GM12878 (cell line): Measurements from ENCODE around the gene C19orf47. TPM values are rescaled to one million over a fixed set of nuclear protein-coding genes. Genes with fewer than 3 reads are reported as not detected.

Experiments
- ATAC-seq: fragments of 200-7000 bp; cut with Tn5 transposase; 3 replicates; pipeline ENCODE4 v1.9.1; 2020; ENCODE audit warnings: mild to moderate bottlenecking, moderate library complexity
- BruUV-seq: library from RNA; stranded (reverse); fragments of 400-500 nt; replicated peaks from 2 replicates; lab custom pipeline; 2021; lab: Mats Ljungman, UMichigan
- CTCF ChIA-PET: fragments of 300-600 bp; sonication (Branson Sonifier 250); formaldehyde crosslinking; extraction: SDS; loops from one replicate; lab custom pipeline; 2021; ENCODE audit warnings: inconsistent platforms; lab: Yijun Ruan, JAX
- POLR2A ChIA-PET: fragments of 350-600 bp; formaldehyde crosslinking; extraction: SDS; loops from one replicate; lab custom pipeline; 2021; ENCODE audit warnings: inconsistent platforms; lab: Charles Lee
- RAD21 ChIA-PET: fragments of 300-600 bp; sonication (Branson Sonifier 250); formaldehyde crosslinking; loops from one replicate; lab custom pipeline; 2023; ENCODE audit warnings: antibody characterized with exemption; ENCODE audit not compliant: unreplicated experiment; lab: Charles Lee
- SMC1A ChIA-PET: fragments of 300-600 bp; sonication (Branson Sonifier 250); formaldehyde crosslinking; loops from one replicate; lab custom pipeline; 2023; ENCODE audit not compliant: unreplicated experiment, uncharacterized antibody; lab: Charles Lee
- DNase-seq: peaks from one replicate; pipeline ENCODE4 v3.0.0-alpha.2; 2011; ENCODE audit warnings: low read depth, low spot score
- FAIRE-seq: peaks from 3 replicates; lab custom pipeline; 2011; peaks lifted over from hg19 to GRCh38; lab: Jason Lieb, UNC
- H2AFZ ChIP-seq: 2 replicates; pipeline ENCODE4 v1.6.0; 2011; ENCODE audit warnings: low read depth, low read length, control low read depth; ENCODE audit not compliant: control insufficient read depth
- H3K27ac ChIP-seq: 2 replicates; pipeline ENCODE4 v1.5.1; 2011; ENCODE audit warnings: control low read depth; ENCODE audit not compliant: control insufficient read depth, insufficient read depth
- H3K27me3 ChIP-seq, 2 experiments: replicated peaks in 1 of 2; 2 replicates each; pipeline versions ENCODE4 v1.6.0 to v1.6.1; 2011; ENCODE audit warnings: low read length in 1 of 2; ENCODE audit not compliant: control insufficient read depth in 2 of 2, insufficient read depth in 2 of 2
- H3K36me3 ChIP-seq, 2 experiments: 2 replicates each; pipeline ENCODE4 v1.5.1; 2011; ENCODE audit warnings: low read length in 1 of 2; ENCODE audit not compliant: control insufficient read depth in 2 of 2, insufficient read depth in 2 of 2
- H3K4me1 ChIP-seq: 2 replicates; pipeline ENCODE4 v1.6.1; 2011; ENCODE audit warnings: mild to moderate bottlenecking, low read length, moderate library complexity, mixed read lengths; ENCODE audit not compliant: control insufficient read depth, insufficient read depth
- H3K4me2 ChIP-seq: 2 replicates; pipeline ENCODE4 v1.6.0; 2011; ENCODE audit warnings: control low read depth; ENCODE audit not compliant: control insufficient read depth, insufficient read depth
- H3K4me3 ChIP-seq: fragments of 200-600 bp; sonication (generic); 2 replicates; pipeline ENCODE4 v1.5.1; 2016
- H3K79me2 ChIP-seq: 2 replicates; pipeline ENCODE4 v1.6.0; 2011; ENCODE audit warnings: low read length; ENCODE audit not compliant: control insufficient read depth, insufficient read depth
- H3K9ac ChIP-seq: 2 replicates; pipeline ENCODE4 v1.8.0; 2011; ENCODE audit warnings: low read length, control low read depth, mixed read lengths; ENCODE audit not compliant: control insufficient read depth, insufficient read depth
- H3K9me3 ChIP-seq: replicated peaks from 3 replicates; pipeline ENCODE4 v1.5.1; 2011; ENCODE audit warnings: mild to moderate bottlenecking, low read length; ENCODE audit not compliant: control insufficient read depth, insufficient read depth
- H4K20me1 ChIP-seq: 2 replicates; pipeline ENCODE4 v1.6.0; 2011; ENCODE audit not compliant: control insufficient read depth, insufficient read depth
- ATF3 ChIP-seq: IDR thresholded peaks from 2 replicates; pipeline ENCODE4 v1.6.1; 2011; ENCODE audit warnings: low read depth, mild to moderate bottlenecking, low read length, moderate library complexity, borderline replicate concordance; ENCODE audit errors: extremely low read depth
- BCL3 ChIP-seq: IDR thresholded peaks from 2 replicates; pipeline ENCODE4 v1.6.1; 2011; ENCODE audit warnings: borderline replicate concordance, low read depth, mild to moderate bottlenecking, moderate library complexity, low read length; ENCODE audit not compliant: insufficient read depth, poor library complexity, severe bottlenecking
- BHLHE40 ChIP-seq, 2 experiments: fragments of 450-650 bp in 1 of 2; IDR thresholded peaks; 2 replicates each; pipeline ENCODE4 v1.6.1; 2011 to 2017; ENCODE audit warnings: low read depth in 2 of 2, borderline replicate concordance in 1 of 2, improper control_type of control experiment in 1 of 2, low read length in 1 of 2, mild to moderate bottlenecking in 1 of 2
- FOXK2 ChIP-seq: fragments of 450-650 bp; IDR thresholded peaks from 2 replicates; pipeline ENCODE4 v1.6.1; 2017; ENCODE audit warnings: mild to moderate bottlenecking, moderate library complexity
- KAT2A ChIP-seq: conservative IDR thresholded peaks from 2 replicates; pipeline ENCODE4 v1.6.1; 2011; ENCODE audit warnings: low read depth, low read length; ENCODE audit not compliant: control insufficient read depth
- MTA2 ChIP-seq: fragments of 450-650 bp; IDR thresholded peaks from 2 replicates; pipeline ENCODE4 v1.6.1; 2016; ENCODE audit warnings: low read depth, mild to moderate bottlenecking, moderate library complexity
- RAD21 ChIP-seq: IDR thresholded peaks from 2 replicates; pipeline ENCODE4 v1.6.1; 2011; ENCODE audit warnings: mild to moderate bottlenecking, low read depth, low read length, moderate library complexity; ENCODE audit not compliant: insufficient read depth
- ZZZ3 ChIP-seq: IDR thresholded peaks from 2 replicates; pipeline ENCODE4 v1.6.1; 2011; ENCODE audit warnings: low read depth; ENCODE audit not compliant: control insufficient read depth, insufficient read length
- WGBS: methylation state at CpG from one replicate; pipeline ENCODE4 v1.1.6; 2016; ENCODE audit warnings: low lambda C conversion rate; ENCODE audit not compliant: insufficient replicate concordance, insufficient coverage; ENCODE audit errors: missing lambda C conversion rate; 5-methylcytosine and 5-hydroxymethylcytosine counted together
- in situ Hi-C: fragments of 300-500 bp; cut with MboI; formaldehyde crosslinking; loops from 9 replicates; pipeline ENCODE4 v1.14.3; 2018; ENCODE audit warnings: mixed read lengths
- intact Hi-C: fragments of 100-400 bp; cut with micrococcal nuclease; formaldehyde crosslinking; loops from one replicate; pipeline ENCODE4 v1.14.2; 2022; ENCODE audit not compliant: unreplicated experiment
- polyA plus RNA-seq, 11 experiments: library from polyadenylated mRNA; depleted of rRNA in 4 of 11; unstranded in 6 of 11; stranded (reverse) in 5 of 11; fragments of >200 nt; fragmentation: Nextera tagmentation in 4 of 11; fragmentation: Illumina TruSeq in 1 of 11; extraction: Ambion mirVana in 4 of 11; extraction: Trizol in 1 of 11; gene quantifications; 1 replicate in 1 of 11; 2 replicates in 10 of 11; pipeline versions ENCODE4 v1.2.1 to v1.2.3, GENCODE V29; 2011 to 2016; ENCODE audit warnings: inconsistent platforms in 2 of 11, missing spikeins in 2 of 11, low read depth in 1 of 11
- total RNA-seq, 4 experiments: library from RNA; depleted of rRNA in 3 of 4; stranded (reverse); fragments of >200 nt in 3 of 4; fragmentation: Illumina TruSeq in 1 of 4; extraction: Trizol in 1 of 4; gene quantifications; 2 replicates each; pipeline versions ENCODE4 v1.2.1 to v1.2.3, GENCODE V29; 2013 to 2021
- TF ChIP-seq, protein P1 (sequence below): fragments of 450-650 bp; IDR thresholded peaks from 2 replicates; pipeline ENCODE4 v1.6.1; 2014; ENCODE audit warnings: mild to moderate bottlenecking
- TF ChIP-seq, protein P2 (sequence below): fragments of 450-650 bp; IDR thresholded peaks from 2 replicates; pipeline ENCODE4 v1.6.1; 2018; ENCODE audit warnings: mild to moderate bottlenecking, low read depth, moderate library complexity; ENCODE audit not compliant: partially characterized antibody
- TF ChIP-seq, protein P3 (sequence below): IDR thresholded peaks from 2 replicates; pipeline ENCODE4 v1.6.1; 2012; ENCODE audit warnings: low read depth, low read length, improper control_type of control experiment

The C19orf47 gene
- total and polyA plus RNA-seq, 10 of the 15 experiments (the other 5 are each of a cell fraction or from before 2014, with no cell fraction given): 0.11 to 29.1 (median 20.2) TPM

- no peak overlapping the region for H3K4me3 ChIP-seq
- H3K79me2 ChIP-seq: no peaks in the 10 kb centered on the region
- no peaks in the 10 kb centered on the region; a peak in 1 of 4 replicates for H3K36me3 ChIP-seq
- ChIA-PET RAD21 (no interaction called here), POLR2A (no interaction called here), SMC1A (no interaction called here), CTCF (no interaction called here)
- H3K27ac ChIP-seq: no peak overlapping the region
- TF ChIP-seq KAT2A (no peak), BCL3 (no peak), ATF3 (no peak), BHLHE40 (IDR thresholded peaks at IDR 0.05; ENCODE audit: borderline replicate concordance in 1 of 2, low read depth in 2 of 2, low read length in 1 of 2) (no peak), ZZZ3 (no peak), FOXK2 (no peak), RAD21 (no peak), MTA2 (no peak)
- TF ChIP-seq, protein P1, sequence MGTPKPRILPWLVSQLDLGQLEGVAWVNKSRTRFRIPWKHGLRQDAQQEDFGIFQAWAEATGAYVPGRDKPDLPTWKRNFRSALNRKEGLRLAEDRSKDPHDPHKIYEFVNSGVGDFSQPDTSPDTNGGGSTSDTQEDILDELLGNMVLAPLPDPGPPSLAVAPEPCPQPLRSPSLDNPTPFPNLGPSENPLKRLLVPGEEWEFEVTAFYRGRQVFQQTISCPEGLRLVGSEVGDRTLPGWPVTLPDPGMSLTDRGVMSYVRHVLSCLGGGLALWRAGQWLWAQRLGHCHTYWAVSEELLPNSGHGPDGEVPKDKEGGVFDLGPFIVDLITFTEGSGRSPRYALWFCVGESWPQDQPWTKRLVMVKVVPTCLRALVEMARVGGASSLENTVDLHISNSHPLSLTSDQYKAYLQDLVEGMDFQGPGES: no peak
- TF ChIP-seq, protein P2, sequence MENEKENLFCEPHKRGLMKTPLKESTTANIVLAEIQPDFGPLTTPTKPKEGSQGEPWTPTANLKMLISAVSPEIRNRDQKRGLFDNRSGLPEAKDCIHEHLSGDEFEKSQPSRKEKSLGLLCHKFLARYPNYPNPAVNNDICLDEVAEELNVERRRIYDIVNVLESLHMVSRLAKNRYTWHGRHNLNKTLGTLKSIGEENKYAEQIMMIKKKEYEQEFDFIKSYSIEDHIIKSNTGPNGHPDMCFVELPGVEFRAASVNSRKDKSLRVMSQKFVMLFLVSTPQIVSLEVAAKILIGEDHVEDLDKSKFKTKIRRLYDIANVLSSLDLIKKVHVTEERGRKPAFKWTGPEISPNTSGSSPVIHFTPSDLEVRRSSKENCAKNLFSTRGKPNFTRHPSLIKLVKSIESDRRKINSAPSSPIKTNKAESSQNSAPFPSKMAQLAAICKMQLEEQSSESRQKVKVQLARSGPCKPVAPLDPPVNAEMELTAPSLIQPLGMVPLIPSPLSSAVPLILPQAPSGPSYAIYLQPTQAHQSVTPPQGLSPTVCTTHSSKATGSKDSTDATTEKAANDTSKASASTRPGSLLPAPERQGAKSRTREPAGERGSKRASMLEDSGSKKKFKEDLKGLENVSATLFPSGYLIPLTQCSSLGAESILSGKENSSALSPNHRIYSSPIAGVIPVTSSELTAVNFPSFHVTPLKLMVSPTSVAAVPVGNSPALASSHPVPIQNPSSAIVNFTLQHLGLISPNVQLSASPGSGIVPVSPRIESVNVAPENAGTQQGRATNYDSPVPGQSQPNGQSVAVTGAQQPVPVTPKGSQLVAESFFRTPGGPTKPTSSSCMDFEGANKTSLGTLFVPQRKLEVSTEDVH: no peak
- TF ChIP-seq, protein P3, sequence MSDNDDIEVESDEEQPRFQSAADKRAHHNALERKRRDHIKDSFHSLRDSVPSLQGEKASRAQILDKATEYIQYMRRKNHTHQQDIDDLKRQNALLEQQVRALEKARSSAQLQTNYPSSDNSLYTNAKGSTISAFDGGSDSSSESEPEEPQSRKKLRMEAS: no peak
- ATAC-seq (no peak), DNase-seq (no peak), FAIRE-seq (no peak)
- intact Hi-C loops: no loop called here
- no peaks in the 10 kb centered on the region for H3K4me1 ChIP-seq
- H4K20me1 ChIP-seq: no peaks in the 10 kb centered on the region
- H2AFZ ChIP-seq: no peak overlapping the region
- in situ Hi-C loops: no loop called here
- no peak overlapping the region for H3K4me2 ChIP-seq
- no peak overlapping the region for H3K9ac ChIP-seq
- H3K9me3 ChIP-seq: no peaks in the 10 kb centered on the region
- BruUV-seq: no TSS peak
- no peaks in the 10 kb centered on the region for H3K27me3 ChIP-seq
- 82% methylated on average over 7 of the region's 7 CpGs for WGBS
These were observed 25.9 kb upstream of the C19orf47 start for GRCh38 chr19:40374084-40374483.
